NCI-H2107 treated with DMSO at 0.1 percent for 48 hours (cell line): ENCODE data around the gene PODNL1.

Experiments used
- DNase-seq: peaks from one replicate; lab custom pipeline; 2025; ENCODE audit not compliant: unreplicated experiment; lab: John Stamatoyannopoulos, UW

Gene PODNL1

DNA sequence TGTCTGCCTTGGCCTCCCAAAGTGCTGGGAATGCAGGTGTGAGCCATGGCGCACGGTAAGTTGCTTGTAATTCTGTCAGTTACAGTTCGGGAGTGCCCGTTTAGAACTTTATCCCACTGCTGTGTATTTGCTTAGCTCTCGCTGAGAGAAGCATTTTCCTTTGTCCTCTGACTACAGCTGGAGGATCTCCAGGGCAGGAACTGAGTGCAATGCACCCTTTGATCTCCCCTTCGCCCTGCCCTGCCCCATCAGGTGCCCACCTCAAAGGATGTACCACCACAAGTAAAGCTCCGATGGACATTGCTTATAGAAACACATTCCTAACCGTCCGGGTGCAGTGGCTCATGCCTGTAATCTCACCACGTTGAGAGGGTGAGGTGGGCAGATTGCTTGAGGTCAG is 38.8 kb downstream of the PODNL1 start:
- no peak for DNase-seq

GRCh38 chr19:13896227-13896626 is 42.0 kb downstream of the PODNL1 start:
- no peak for DNase-seq

GRCh38 chr19:13894552-13894951 is 43.7 kb downstream of the PODNL1 start:
- DNase-seq: no peak

DNA sequence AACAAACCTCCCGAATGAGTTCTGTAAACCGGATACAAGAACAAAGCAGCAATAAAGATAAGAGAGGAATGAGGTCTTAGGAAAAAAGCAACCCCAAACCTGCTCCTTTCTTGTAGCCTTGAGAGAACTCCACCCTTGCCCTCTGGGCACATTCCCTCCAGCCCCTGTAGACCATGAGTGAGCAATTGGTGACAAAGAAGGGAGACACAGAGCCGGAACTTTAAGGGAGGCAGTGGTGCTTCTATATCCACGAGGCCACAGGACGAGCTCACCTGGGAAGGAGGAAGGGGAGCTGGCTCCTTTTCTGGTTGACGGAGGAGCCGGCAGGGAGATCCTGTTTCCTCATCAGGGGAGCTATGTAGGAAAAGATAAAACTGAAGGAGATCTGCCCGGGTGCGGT is 45.3 kb downstream of the PODNL1 start:
- no peak for DNase-seq

- no peak for DNase-seq
Measured at GRCh38 chr19:13890136-13890535, 48.1 kb downstream of the PODNL1 start.

GRCh38 chr19:13888281-13888680 is 49.9 kb downstream of the PODNL1 start:
- no peak for DNase-seq

DNA sequence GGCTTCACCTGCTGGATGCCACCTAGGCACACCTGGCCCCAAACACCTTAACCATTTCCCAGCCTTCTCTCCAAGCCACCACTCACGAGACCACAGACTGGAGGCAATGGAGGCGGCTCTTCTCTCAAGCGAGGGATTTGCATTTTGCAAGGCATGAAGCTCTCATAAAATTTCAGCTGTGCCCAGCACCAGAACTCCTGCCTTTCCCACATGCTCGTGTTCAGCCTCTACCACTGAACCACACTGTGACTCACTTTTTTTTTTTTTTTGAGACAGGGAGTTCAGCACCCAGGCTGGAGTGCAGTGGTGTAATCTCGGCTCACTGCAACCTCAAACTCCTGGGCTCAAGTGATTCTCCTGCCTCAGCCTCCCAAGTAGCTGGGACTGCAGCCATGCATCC is 50.7 kb downstream of the PODNL1 start:
- DNase-seq: no peak

DNA sequence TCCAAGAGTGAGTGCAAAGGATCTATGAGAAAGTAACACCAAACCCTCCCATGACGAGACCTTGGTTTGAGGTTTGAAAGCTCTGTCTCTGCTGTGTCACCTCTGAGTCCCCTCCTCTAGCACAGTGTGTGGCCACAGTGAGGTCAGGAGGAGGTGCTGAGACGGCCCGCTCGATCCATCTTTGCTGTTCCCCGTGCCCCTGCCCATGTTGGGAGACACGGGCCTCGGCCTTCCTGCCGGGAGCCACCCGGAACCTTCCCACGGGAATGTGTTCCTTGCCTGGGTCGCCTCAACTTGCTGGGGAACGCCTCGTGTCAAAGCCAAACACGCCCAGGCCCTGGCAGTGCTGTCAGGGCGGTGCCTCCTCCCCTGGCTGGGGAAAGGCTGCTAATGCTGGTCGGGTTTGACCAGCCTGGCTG is 51.2 kb downstream of the PODNL1 start:
- no peak for DNase-seq

GRCh38 chr19:13885826-13886365 is 52.3 kb downstream of the PODNL1 start:
- no peak for DNase-seq

DNA sequence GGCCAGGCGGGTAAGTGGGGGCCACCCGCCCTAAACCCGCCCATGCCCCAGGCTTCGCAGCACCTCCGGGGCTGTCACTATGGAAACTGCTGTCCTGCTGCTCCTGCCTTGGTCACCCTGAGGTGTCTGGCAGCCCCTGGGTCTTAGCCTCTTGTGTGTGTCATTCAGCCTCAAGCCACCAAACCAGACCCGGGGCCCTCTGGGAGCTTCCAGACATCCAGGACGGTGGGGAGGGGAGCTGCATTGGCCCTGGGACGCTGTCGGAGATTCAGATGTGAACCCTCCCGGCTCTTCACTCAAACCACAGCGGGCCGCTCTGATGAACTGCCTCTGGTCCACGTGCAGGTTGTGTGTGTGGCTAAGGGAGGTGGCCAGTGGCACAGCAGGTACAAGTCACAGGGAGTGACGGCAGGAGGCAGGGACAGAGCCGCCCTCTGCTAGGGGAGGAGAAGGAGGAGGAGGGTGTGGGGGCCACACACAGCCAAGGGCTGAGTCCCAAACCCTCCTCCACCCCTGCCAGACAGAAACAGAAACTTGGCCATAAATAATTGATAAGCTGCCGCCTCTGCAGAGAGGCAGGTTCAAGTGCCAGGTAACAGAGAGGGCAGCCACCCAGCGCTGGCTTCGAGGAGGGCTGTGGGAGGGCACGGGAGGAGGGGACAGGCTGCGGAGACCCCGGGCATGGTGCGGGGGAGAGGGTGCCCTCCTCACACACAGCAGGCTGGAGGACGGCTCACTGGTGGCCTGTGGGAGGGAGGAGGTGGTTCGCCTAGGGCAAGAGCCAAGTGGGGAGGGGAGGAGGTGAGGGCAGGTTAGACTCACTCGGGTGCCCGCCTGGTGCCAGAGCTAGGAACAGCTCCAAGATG is 53.3 kb downstream of the PODNL1 start:
- no peak for DNase-seq

GRCh38 chr19:13883516-13884064 is 54.6 kb downstream of the PODNL1 start:
- DNase-seq: no peak

DNA sequence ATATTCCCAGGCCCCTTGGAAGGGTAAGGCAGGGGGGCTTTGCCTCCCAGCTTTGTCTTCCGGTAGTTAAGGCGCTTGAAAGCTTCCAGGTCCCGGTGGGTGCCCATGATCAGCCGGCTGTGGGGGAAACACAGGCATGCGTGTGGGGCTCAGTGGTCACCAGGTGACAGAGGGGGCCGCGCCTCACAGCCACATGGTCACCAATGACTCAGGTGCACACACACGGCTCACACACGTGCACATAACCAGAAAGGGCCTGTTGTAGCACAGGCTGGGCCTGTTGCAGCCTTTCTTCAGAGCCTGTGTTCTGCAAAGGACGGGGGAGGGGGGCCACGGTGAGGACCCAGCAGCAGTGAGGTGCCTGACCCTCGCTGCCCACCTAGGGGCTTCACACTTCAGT is 55.4 kb downstream of the PODNL1 start:
- DNase-seq: no peak

DNA sequence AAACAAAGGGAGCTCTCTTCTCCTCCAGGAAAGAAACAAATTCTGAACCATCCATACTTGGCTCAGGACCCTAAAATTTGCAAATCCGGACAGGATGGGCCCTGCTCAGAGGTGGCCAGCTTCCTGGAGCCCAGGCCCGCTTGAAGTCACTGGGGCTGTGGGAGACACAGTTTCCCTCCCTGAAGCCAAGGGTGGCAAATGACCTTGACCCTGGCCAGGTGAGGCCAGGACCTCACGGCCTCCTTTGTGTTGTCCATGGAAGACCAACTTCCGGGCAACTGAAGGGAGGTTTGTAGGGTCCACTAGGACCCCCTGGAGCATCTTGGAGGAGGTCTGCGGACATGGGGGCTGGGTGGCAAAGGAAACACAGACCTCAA is 55.8 kb downstream of the PODNL1 start:
- DNase-seq: no peak

- no peak for DNase-seq
Measured at GRCh38 chr19:13881692-13882418, 56.4 kb downstream of the PODNL1 start.

DNA sequence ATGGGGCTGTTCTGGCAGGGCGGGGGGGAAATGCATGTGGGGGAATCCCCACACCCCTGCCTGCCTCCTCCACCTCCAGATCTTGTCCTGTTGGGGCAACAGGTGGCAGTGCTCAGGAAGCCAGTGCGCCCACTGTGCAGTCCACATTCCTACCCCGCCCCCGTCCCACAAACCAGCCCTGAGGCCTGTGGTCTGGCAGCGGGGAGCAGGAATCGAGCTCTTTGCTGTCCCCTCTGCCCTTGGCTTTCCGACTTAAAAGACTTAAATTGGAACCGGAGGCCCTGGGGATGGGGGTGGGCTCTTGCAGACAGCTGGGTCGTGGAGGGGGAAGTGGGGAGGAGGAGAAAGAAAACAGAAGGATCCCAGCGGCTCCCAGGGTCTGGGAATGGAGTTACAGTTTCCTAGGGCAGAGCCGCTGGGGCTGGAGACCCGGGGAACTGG is 56.9 kb downstream of the PODNL1 start:
- DNase-seq: no peak
